HepG2 (cell line): ENCODE results near the gene KIRREL2. TPM values are rescaled to one million over a fixed set of nuclear protein-coding genes. Genes with fewer than 3 reads are reported as not detected.

Experiments used
- ATF4 ChIP-seq, 2 experiments: fragments of 450-650 bp in 1 of 2; sonication (generic) in 1 of 2; formaldehyde crosslinking; IDR thresholded peaks; 2 replicates each; pipeline versions ENCODE4 v1.5.0 to v1.8.0; 2020 to 2022; ENCODE audit warnings: mild to moderate bottlenecking in 1 of 2, missing genetic modification reagents in 1 of 2
- CBX1 ChIP-seq: IDR thresholded peaks from one replicate; pipeline ENCODE4 v1.6.1; 2016; ENCODE audit warnings: antibody characterized with exemption, low read depth
- CEBPG ChIP-seq: IDR thresholded peaks from 2 replicates; pipeline ENCODE4 v1.6.1; 2016
- CREM ChIP-seq, 2 experiments: sonication (generic) in 1 of 2; formaldehyde crosslinking in 1 of 2; IDR thresholded peaks; 2 replicates each; pipeline versions ENCODE4 v1.4.0 to v1.6.1; 2016 to 2020; ENCODE audit warnings: antibody characterized with exemption in 1 of 2, mild to moderate bottlenecking in 1 of 2, missing genetic modification reagents in 1 of 2
- HHEX ChIP-seq: IDR thresholded peaks from 2 replicates; pipeline ENCODE4 v1.6.1; 2016; ENCODE audit warnings: control low read depth
- HNF4A ChIP-seq: sonication (generic); formaldehyde crosslinking; IDR thresholded peaks from 2 replicates; pipeline ENCODE4 v1.4.0; 2020; ENCODE audit warnings: missing genetic modification reagents
- IKZF4 ChIP-seq: sonication (generic); formaldehyde crosslinking; IDR thresholded peaks from 2 replicates; pipeline ENCODE4 v1.5.1; 2020; ENCODE audit warnings: borderline replicate concordance, mild to moderate bottlenecking, low read depth, missing genetic modification reagents; ENCODE audit errors: not compliant biosample characterization
- KLF9 ChIP-seq: IDR thresholded peaks from 2 replicates; pipeline ENCODE4 v1.6.1; 2016; ENCODE audit warnings: low read depth
- MED8 ChIP-seq: sonication (generic); formaldehyde crosslinking; IDR thresholded peaks from 2 replicates; pipeline ENCODE4 v1.8.1; 2023; ENCODE audit warnings: mild to moderate bottlenecking, missing genetic modification reagents; ENCODE audit not compliant: insufficient replicate concordance
- NR0B2 ChIP-seq: sonication (generic); formaldehyde crosslinking; IDR thresholded peaks from 2 replicates; pipeline ENCODE4 v1.4.0; 2020; ENCODE audit warnings: mild to moderate bottlenecking, missing genetic modification reagents
- NR2F1 ChIP-seq, 2 experiments: fragments of 450-650 bp in 1 of 2; formaldehyde crosslinking in 1 of 2; IDR thresholded peaks; 2 replicates each; pipeline versions ENCODE4 v1.5.0 to v1.6.1; 2016 to 2020; ENCODE audit warnings: mild to moderate bottlenecking in 1 of 2, missing compliant biosample characterization in 1 of 2, missing genetic modification reagents in 1 of 2, moderate library complexity in 1 of 2
- POLR2G ChIP-seq: fragments of 200-400 bp; formaldehyde crosslinking; IDR thresholded peaks from 2 replicates; pipeline ENCODE4 v1.6.1; 2018; ENCODE audit warnings: mild to moderate bottlenecking, low read depth, low read length, moderate library complexity
- RFXANK ChIP-seq: IDR thresholded peaks from 2 replicates; pipeline ENCODE4 v1.6.1; 2016
- SNAI1 ChIP-seq: sonication (generic); formaldehyde crosslinking; IDR thresholded peaks from 2 replicates; pipeline ENCODE4 v1.5.0; 2020; ENCODE audit warnings: mild to moderate bottlenecking, missing genetic modification reagents, borderline replicate concordance
- SOX13 ChIP-seq, 3 experiments: fragments of 450-650 bp in 1 of 3; sonication (generic) in 1 of 3; formaldehyde crosslinking in 1 of 3; IDR thresholded peaks in 2 of 3; conservative IDR thresholded peaks in 1 of 3; 2 replicates each; pipeline versions ENCODE4 v1.5.0 to v1.6.1; 2016 to 2020; ENCODE audit warnings: antibody characterized with exemption in 1 of 3, mild to moderate bottlenecking in 1 of 3, missing compliant biosample characterization in 1 of 3, missing genetic modification reagents in 1 of 3, moderate library complexity in 1 of 3
- SP1 ChIP-seq, 2 experiments: fragments of 450-650 bp in 1 of 2; sonication (generic) in 1 of 2; formaldehyde crosslinking in 1 of 2; IDR thresholded peaks; 2 replicates each; pipeline versions ENCODE4 v1.4.0 to v1.6.1; 2016 to 2020; ENCODE audit warnings: missing genetic modification reagents in 1 of 2
- SP5 ChIP-seq: IDR thresholded peaks from 2 replicates; pipeline ENCODE4 v1.6.1; 2016; ENCODE audit warnings: low read depth, borderline replicate concordance
- TOE1 ChIP-seq: sonication (generic); formaldehyde crosslinking; IDR thresholded peaks from 2 replicates; pipeline ENCODE4 v1.4.0; 2020; ENCODE audit warnings: mild to moderate bottlenecking, missing genetic modification reagents
- ZFYVE20 ChIP-seq: sonication (generic); formaldehyde crosslinking; IDR thresholded peaks from 2 replicates; pipeline ENCODE4 v1.8.0; 2023; ENCODE audit warnings: low read depth, mild to moderate bottlenecking, moderate library complexity, missing genetic modification reagents, borderline replicate concordance
- ZNF207 ChIP-seq: fragments of 450-650 bp; IDR thresholded peaks from 2 replicates; pipeline ENCODE4 v1.6.1; 2016; ENCODE audit warnings: antibody characterized with exemption, borderline replicate concordance
- ZNF235 ChIP-seq: sonication (generic); formaldehyde crosslinking; IDR thresholded peaks from 2 replicates; pipeline ENCODE4 v1.8.1; 2023; ENCODE audit warnings: mild to moderate bottlenecking, missing genetic modification reagents, borderline replicate concordance
- ZNF281 ChIP-seq: sonication (generic); formaldehyde crosslinking; IDR thresholded peaks from 2 replicates; pipeline ENCODE4 v1.4.0; 2020; ENCODE audit warnings: missing genetic modification reagents, borderline replicate concordance
- ZNF501 ChIP-seq: sonication (generic); formaldehyde crosslinking; IDR thresholded peaks from 2 replicates; pipeline ENCODE4 v1.5.1; 2020; ENCODE audit warnings: mild to moderate bottlenecking, moderate library complexity, missing genetic modification reagents
- ZNF513 ChIP-seq: sonication (generic); formaldehyde crosslinking; conservative IDR thresholded peaks from 2 replicates; pipeline ENCODE4 v1.5.0; 2020; ENCODE audit warnings: missing genetic modification reagents
- ZNF776 ChIP-seq: sonication (generic); formaldehyde crosslinking; IDR thresholded peaks from 2 replicates; pipeline ENCODE4 v1.4.0; 2020; ENCODE audit warnings: mild to moderate bottlenecking, missing genetic modification reagents
- ZSCAN22 ChIP-seq: sonication (generic); formaldehyde crosslinking; IDR thresholded peaks from 2 replicates; pipeline ENCODE4 v1.4.0; 2020; ENCODE audit warnings: mild to moderate bottlenecking, missing genetic modification reagents
- polyA plus RNA-seq, 8 experiments: library from polyadenylated mRNA; depleted of rRNA in 3 of 8; stranded (reverse) in 7 of 8; unstranded in 1 of 8; fragments of >200 nt; fragmentation: Illumina TruSeq in 4 of 8; extraction: Trizol in 4 of 8; gene quantifications; 2 replicates each; pipeline versions ENCODE4 v1.2.1 to v1.2.3, GENCODE V29; 2011 to 2016; ENCODE audit warnings: low read depth in 4 of 8, missing spikeins in 1 of 8, mixed read lengths in 1 of 8; ENCODE audit not compliant: insufficient read depth in 1 of 8
- total RNA-seq, 5 experiments: library from RNA; depleted of rRNA; stranded (reverse); fragments of >200 nt; fragmentation: Illumina TruSeq; extraction: Trizol; gene quantifications; 2 replicates each; pipeline ENCODE4 v1.2.3, GENCODE V29; 2016; ENCODE audit warnings: low read depth in 1 of 5

The KIRREL2 gene
- total and polyA plus RNA-seq, 2 of the 13 experiments (the other 11 are each of a cell fraction or from before 2014, with no cell fraction given), result 0.18 to 2.4 TPM

GRCh38 chr19:35862528-35862927, 5.8 kb downstream of the KIRREL2 start (continued):
- TF ChIP-seq MED8 (CRISPR knock-in tag) (no peak), HNF4A (CRISPR knock-in tag) (peak; percentile 51), ZNF513 (CRISPR knock-in tag) (no peak), TOE1 (no peak), RFXANK (CRISPR knock-in tag) (no peak), ZNF281 (no peak), CEBPG (no peak), CBX1 (no peak), SOX13 (IDR thresholded peaks at IDR 0.05) (no peak), SOX13 (CRISPR knock-in tag; conservative IDR thresholded peaks at IDR 0.05 in 1 of 2, IDR thresholded peaks at IDR 0.05 in 1 of 2) (no peak), NR0B2 (CRISPR knock-in tag) (no peak), SP5 (peak; percentile 62; the same call in 1 of the 2 replicates), SNAI1 (no peak), ZNF235 (no peak), ZFYVE20 (no peak), IKZF4 (no peak), ZNF776 (CRISPR knock-in tag) (no peak), ATF4 (CRISPR knock-in tag; IDR thresholded peaks at IDR 0.05) (no peak), ZNF207 (no peak), POLR2G (no peak), NR2F1 (CRISPR knock-in tag; IDR thresholded peaks at IDR 0.05) (0 out of 4 replicates have a peak, but pooled peaks of 1 of the 2 experiments have one; percentile 19), KLF9 (CRISPR knock-in tag) (no peak), ZSCAN22 (CRISPR knock-in tag) (no peak), SP1 (IDR thresholded peaks at IDR 0.05) (no peak), SP1 (CRISPR knock-in tag; IDR thresholded peaks at IDR 0.05) (no peak), HHEX (CRISPR knock-in tag) (no peak), ZNF501 (CRISPR knock-in tag) (no peak), CREM (IDR thresholded peaks at IDR 0.05) (no peak), CREM (CRISPR knock-in tag; IDR thresholded peaks at IDR 0.05) (no peak)
